Activated CD8-positive, alpha-beta memory T cell treated with anti-CD3 and anti-CD28 coated beads for 48 hours (primary cell): ENCODE results near the gene FTHL17.

ENCODE experiments used
- DNase-seq, 3 experiments: peaks; one replicate each; pipeline ENCODE4 v3.0.0-alpha.2; 2020; ENCODE audit warnings: low read depth in 2 of 3, low spot score in 2 of 3

Gene FTHL17

DNA sequence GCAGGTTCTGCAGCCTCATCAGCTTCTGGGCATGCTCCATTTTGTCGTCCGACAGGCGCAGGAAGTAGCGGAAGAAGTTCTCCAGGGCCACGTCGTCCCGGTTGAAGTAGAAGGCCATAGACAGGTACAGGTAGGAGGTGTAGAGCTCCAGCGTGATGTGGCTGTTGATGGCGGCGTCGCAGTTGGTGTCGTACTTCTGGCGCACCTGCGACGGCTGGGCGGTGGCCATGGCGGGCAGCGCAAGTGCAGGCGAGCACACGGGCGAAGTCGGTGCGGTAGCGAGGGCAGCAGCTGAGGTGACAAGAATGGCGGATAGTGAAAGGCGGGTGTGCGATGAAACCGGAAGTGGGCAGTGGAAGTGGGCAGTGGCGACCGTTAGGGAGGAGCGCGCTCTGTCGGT lies at the start of gene FTHL17:
TSS of gene FTHL17 (minus strand) at position 317 of the 400 bp plus-strand sequence. CDS start at position 229, 88 bp downstream.
- no peak for DNase-seq

DNA sequence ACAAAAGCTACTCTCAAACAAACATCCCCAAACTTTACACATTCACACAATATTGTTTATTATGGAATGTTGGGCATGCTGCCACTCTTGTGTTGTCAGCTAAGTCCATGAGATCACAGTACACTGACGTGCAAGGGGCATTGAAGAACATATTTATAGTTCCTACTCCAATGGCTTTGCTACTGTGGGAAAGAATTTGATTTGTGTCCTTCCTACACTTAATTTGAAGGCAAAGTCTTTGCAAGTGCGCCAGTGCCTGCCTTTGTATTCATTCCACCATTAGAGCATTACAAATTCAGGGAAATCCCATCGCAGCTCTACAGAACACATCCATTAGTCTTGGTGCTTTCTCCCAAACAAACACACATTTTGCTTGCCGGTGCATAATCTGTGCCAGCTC lies 45.4 kb upstream of the FTHL17 start:
- DNase-seq: no peak

DNA sequence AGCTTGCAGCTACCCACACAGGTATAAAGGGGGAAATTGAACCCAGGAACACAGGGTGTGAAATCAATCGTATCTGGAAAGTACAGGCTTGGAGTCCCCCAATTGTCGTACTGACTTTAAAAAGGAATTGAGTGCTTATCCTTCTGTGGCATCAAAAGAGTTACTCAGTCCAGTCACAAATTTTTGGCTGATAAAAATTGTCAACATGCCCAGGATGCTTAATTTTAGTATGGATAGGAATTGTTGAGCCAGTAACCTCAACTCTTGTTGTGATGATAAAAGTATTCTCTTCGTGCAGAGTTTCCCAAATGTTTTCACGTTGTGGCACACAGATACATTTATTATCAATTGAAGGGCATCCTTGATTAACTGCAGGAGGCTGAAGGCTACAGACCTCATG lies 43.6 kb upstream of the FTHL17 start:
- DNase-seq: no peak

DNA sequence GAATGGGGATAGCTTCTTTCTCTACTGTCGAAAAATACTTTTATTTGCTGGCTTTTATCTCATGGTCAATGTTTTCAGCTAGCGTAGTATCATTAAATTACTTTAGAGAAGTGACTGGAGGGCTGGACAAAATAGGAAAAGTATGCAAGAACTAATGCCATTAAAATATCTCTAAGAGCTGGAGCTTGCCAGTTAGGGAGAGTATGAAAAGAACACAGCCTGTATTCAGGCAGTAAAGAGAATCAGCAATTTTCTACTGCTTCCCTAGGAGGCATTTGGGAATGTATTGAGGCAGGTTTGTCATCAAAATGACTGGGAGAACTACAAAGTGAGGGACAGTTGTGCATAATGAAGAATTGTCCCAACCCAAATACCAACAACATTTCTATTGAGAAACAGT lies 43.0 kb upstream of the FTHL17 start:
- DNase-seq: no peak

DNA sequence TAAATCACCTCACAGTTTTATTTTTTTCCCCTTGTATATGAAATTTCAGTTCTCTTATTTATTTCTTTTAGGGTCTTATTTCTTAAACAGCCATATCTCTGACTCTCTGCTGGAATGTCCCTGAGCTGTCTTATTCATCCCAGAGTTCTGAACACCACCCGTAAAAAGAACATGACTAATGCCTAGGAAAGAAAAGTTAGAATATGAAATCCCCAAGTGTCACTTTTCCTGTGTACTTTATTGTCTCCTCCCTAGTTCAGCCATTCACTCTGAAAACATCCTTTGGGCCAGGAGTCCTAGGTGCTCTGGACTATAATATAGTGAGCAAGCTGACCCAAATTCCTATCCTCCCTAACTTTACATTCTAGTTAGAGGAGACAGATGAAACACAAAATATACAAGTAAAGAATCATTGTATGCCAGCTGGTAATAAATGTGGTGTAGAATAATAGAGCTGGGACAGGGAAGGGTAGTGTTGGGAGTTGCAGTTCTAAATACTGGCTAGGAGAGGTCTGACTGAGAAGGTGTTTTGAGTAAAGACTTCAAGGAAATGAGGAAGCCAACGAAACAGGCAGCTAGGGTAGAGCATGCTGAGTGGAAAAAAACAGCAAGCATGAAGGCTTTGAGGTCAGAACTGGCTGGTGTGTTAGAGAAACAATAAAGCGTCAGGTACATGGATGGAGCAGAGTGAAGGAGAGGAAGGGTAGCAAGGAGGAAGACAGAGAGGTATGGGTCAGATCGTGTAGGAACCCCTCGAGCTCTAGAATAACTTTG lies 40.6 kb upstream of the FTHL17 start:
- no peak for DNase-seq

DNA sequence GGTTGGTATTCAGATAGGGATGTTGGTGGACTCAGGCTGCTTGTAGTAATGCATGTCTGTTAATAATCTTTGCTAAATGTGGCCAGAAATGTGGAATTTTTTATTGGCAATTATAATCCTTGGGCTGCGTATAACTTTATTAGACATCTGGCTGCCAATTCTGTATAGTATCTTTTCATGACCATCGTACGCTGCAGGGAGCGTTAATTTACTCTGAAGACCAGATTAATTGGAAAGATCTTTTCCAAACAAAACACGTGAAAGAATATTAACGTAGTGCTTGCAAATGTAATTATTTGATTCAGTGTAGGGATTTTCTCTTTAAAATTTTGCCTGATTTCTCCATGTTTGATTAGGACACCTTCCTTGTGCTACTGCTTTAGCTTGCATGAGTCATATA lies 38.8 kb upstream of the FTHL17 start:
- no peak for DNase-seq

DNA sequence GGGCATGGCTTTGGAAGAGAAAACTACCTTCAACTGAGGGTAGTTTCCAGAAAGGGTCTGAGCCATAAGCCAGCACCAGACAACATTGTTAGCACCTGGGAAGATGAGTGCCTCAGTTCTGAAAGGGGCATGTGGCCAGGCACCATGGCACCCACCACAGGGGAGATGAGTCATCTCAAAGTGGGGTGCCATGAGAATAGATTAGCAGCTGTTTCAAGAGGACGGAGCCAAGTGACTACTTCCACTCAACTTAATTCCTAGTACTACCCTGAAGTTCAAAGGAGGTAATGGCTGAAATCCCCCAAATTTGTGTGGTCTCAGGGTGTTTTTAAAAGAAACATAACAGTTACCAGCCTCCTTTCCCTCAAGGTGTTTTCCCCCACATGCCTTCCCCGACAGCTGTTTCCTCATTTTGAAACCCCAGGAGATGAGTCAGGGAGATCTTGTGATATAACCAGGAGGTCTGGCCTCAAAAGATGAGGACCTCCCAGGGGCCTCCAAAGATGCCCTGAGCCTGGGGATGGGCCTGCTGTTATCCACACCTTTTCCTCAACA lies 27.8 kb upstream of the FTHL17 start:
- peak in 1 of 3 experiments; percentile 16 for DNase-seq

DNA sequence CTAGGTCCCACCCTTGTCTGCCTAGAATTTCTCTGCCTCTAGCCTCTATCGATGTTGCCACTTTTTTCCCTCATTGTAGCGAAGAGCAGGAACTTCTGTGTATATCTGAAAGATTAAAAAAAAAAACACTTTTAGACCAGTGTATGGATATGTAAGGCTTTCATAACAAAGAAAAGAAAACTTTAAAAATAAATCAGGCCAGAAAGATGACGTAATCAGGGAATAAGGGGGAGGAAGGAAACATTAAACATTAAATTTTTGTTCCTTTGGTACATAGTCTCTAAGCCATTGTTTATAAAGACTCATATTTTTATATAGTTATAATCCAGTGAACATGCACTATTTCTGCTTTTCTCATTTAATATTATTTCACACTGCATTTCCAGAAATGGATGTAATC lies 26.2 kb upstream of the FTHL17 start:
- DNase-seq: no peak

DNA sequence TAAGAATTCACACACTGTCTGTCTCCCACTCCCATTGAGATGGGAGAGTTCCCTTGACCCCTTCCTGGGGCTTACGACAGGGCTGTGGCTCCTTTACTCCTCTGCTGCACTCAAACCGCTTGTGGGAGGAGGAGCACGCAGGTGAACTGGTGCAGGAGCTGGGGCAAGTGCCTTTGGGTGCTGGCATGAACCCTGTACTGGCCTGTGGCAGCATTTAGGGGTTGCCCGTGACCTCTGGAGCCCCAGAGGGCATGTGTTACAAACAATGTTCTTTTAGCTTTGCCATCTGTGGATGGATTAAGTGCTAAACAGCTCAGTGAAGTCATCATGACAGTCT lies 21.8 kb upstream of the FTHL17 start:
- DNase-seq: no peak

DNA sequence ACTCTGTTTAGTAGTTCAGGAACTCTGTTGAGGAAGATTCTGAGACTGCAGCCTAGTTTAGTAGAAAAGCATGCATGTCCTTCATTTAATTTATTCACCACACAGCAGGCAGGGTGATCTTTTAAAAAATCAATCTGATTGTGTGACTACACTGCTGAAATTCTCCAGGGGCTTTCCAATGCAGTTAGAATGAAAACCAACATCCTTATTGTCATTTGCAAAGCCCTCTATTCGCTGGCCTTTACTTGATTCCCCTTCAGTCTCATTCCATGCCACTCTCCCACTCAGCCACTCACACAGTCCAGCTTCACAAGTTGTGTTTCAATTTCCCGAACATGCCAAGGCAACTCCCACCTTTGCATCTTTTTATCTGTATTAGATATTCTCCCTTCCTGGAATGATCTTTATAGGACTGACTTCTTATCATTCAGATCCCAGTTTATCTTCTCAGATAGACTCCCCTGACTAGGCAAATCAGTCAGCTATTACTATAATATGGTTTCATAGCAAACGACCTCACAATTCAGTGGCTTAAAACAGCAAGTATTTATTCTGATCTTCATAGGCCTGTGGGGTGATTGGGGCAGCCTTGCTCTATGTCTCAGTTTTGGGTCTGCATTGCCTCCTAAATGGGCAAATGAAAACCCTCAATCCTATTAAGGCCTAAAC lies 21.3 kb upstream of the FTHL17 start:
- DNase-seq: no peak

DNA sequence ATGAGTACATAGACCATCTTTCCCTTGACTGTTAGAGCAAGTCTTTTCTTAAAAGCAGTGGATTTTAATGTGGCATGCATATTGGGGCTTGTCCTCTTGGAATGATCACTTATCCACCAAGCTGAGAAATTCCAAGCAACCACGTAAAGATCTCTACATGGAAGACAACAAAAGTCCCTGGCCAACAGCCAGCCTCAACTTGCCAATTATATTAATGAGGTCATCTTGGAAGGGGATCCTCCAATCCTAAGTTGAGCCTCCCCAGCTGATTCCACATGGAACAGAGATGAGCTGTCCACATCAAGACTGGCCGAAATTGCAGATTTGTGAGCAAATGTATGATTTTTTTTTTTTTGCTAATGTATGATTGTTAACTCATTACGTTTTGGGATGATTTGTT lies 20.6 kb upstream of the FTHL17 start:
- DNase-seq: no peak

DNA sequence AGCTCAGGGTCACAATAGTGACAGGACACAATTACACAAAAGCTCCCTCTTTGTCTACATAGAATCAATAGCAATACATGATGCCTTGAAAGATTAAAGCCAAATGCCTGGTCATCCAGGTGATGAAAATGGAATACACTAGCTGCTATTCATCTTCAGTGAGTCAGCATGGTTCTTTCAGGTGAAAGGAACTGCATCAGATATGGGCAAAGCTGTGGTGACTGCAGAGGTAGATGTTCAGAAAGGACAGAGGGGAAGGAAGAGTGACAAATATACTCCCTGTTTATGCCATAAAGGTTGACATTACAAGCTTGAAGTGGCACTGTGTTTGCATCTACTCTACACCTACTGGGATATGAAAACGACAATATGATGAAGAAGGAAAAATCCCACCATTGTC lies 20.0 kb upstream of the FTHL17 start:
- no peak for DNase-seq

DNA sequence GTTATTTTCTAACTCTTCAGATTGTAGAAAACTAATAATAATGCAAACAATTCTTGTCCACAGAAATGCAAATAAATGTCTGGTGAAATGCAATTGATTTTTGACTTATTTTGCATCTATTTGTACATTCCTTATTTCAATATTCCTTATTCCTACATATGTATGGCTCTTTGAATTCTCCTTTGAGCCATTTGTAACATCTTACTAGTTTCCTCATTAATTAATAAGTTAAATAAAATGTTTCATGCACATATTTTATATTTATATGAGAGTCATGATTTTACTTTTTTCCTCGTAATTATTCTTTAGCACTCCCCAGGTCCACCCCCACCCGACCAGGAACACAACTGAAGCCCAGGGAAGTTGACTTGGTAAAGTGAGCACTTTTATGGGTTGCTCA lies 2.7 kb upstream of the FTHL17 start:
- DNase-seq: no peak

DNA sequence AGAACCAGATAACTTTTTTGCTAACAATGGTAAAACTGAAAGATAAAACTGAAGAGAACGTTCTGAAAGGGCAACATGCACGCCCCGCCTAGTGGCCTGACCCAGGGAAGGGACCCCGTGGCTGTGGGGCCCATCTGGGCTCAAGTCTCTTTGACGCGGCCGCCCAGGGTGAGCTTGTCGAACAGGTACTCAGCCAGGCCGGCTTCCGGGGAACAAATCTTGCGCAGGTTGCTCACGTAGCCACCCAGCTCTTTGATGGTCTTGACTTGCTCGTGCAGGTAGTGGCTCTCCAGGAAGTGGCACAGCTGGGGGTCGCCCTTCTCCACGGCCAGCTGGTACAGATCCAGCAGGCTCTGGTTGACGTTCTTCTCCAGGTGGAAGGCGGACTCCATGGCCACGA lies 579 bp downstream of the FTHL17 start:
- no peak for DNase-seq

DNA sequence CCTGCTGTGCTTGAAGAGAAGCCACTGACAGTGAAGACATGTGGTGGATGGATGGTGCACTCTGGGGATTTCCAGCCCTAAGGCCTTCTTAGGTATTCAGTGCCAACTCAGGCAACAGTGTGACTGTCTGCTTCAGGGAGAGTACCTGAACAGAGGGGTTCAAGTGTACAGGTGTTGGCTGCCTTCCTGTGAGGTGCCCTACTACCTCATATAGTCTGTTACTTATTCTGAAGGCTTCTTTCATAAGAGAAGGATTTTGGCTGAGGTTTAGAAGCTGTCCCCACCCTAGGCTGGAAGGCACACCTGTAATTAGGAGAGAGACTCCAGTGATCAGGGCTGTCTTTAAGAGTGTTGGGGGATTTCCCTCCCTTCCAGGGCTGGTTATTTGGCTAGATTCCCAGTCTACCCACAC lies 1.8 kb downstream of the FTHL17 start:
- DNase-seq: no peak

DNA sequence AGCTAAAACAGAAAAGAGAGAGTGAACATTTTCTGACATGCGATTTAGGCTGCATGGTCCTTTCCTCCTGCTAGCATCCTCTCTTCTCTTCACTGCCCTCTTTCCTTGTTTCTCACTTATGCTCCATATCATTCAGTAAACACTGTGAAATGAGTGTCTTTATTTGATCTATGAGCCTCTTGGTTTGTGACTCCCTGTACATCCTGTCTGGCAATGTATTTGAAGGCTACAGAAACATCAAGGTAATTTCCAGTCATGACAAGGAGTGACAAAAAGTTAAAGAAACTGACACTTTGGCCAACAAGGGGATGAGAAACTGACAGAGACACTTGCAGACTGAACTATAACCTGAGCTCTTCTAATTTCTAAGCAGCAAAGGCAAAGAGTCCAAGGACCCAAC lies 8.7 kb downstream of the FTHL17 start:
- no peak for DNase-seq

DNA sequence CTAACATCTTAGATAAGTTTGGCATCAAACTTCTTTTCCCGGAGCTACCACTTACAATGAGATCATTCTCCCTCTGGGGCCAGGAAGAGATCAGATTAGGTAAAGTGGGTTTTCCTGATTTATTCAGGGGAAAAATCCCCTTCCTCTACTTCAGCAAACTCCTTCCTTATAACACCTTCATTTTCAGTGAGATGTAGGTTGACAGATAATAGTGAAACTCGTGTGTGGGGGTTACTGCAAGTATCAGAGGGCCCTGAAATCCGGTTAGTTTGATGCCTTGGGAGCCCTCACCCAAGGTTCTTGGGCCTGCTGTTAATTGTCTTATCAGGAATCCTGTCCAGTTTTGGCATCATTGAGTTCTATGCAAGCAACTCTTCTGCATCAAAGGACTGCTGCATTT lies 10.8 kb downstream of the FTHL17 start:
- no peak for DNase-seq

DNA sequence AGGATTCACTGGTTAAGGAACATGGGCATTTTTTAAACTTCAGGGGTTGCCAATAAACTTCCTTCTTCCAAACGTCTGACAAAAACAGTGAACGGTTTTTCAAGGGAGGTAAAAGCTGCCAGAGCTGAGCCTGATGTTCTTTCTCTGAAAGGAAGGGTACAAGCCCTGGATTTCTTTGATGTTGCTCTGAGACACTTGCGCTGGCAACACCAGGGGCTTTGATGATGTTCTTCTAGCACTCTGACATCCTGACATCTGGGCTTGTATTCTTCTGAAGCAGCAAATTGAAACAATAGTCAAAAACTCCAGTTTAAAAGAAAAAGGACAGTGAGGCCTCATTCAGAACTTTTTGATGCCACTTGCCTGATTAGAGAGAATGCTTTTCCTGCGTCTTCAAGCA lies 11.8 kb downstream of the FTHL17 start:
- DNase-seq: no peak

DNA sequence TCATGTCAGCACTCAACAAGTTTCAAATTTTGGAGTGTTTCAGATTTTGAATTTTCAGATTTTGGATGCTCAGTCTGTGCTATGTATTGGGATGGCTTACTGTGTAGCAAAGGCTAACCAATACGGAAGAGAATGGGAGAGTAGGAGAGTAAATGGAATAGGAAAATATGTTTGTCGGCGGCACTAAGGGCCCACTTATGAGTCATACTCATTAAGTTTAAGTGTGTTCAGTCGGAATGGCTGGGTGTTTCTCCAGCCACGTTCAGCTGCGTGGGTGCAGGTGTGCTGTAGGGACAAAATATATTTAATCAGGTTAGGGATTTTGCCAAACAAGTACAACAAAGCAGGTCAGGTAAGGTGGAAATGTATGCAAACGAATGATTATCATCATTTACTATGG lies 13.6 kb downstream of the FTHL17 start:
- DNase-seq: no peak

DNA sequence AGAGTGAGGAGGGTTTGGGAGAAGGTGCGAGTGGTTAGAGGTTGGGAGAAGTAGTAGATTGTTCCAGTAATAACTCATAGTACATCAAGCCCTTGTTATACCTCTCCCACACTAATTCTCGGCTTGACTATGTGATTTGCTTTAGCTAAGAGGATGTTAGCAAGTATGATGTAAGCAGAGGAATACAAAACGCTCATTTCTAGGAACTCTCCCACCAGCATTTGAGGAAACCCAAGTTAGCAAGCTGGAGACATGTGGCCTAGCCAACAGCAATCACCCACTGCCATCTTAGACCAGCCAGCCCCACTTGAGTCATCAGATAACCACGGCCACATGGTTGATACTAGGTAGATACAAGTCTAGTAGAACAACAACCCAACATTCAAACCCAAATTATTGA lies 14.2 kb downstream of the FTHL17 start:
- no peak for DNase-seq

DNA sequence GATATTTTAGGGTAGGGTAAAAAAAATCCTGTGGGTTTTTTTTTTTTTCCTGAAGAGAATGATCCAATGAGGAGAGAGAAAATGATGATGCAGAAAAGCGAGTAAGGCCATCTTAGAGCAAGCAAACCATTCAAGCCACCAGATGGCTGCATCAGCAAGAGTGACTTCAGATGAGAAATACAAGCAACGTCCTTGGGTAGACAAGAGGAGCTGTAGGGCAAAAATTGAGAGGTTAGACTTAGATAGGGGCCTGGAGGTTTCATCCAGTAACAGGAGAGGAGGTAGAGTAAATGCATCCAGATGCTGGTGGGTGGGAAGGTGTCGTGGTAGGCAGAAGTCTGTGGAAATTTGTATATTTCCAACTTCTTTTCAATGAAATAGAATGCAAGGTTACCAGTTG lies 14.6 kb downstream of the FTHL17 start:
- no peak for DNase-seq

DNA sequence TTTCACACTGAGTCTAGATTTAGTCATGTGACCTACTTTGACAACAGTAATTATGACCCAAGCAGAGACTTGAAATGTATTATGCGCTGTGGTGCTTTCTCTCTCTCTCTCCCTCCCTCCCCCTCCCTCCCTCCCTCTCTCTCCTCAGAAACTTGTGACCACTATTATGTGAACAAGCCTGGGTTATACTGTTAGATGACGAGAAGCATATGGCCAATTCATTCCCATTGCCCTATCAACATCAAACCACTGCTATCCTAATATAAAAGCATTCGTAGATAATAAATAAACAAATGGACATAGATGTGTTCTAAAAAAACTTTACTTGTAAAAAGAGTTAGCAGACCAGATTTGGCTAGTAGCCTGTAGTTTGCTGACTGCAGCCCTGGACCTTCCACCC lies 18.2 kb downstream of the FTHL17 start:
- no peak for DNase-seq

DNA sequence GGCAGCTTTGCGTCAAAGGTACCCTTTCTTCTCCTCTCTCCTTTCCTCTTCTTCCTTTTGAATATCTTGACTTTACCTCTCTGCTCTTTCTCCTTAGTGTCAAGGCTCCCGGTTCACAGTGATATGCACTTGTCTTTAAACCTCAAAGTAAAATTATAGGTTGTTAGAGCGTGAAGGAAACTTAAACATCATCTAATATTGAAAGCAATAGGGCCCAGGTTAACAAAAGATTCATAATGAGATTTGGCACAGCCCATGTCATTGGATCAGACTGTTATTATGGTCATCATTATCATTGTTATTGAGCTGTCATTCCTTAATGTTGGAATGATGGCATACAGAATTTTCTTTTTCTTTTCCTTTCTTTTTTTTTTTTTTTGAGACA lies 32.5 kb downstream of the FTHL17 start:
- DNase-seq: no peak
